Fibroblast of skin of left biceps (primary cell): ENCODE measurements around the gene DDN.

Experiments
- DNase-seq, 2 experiments: peaks; one replicate each; pipeline ENCODE4 v3.0.0-alpha.2; 2013; ENCODE audit warnings: low read depth in 2 of 2

DDN gene

DNA sequence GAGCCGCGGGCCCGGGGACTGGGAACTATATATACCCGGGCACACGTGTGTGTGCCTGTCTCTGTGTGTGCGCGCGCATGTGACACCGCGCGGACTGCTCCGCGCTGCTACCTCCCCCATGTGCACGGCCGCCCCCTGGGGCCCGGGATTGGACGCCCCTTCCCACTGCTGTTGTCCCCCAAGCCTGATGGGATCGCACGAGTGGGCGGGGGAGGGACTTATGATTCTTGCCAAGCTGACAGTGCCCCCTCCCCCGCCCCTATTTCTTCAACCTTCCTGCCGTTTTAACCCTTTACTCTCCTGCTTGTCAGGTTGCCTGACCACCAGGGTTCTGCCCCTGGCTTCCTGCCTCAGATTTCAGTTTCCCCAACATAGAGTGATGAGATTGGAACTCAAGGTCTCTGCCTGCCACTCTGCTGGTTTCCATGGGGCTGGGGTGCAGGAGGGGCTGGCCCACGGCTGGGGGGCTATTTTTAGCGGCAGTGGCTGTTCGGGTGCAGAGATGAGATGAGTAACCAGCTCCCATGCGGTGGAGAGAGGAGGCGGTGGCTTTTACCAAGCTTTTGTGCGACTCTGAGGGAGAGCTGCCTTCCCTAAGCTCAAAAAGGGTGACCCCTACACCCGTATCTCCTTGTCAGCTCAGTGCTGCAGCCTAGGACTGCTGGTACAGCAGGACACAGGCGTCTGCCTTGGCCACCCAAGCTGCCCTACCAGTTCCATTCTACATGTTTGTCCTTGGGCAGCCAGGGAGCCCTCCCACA lies at the start of gene DDN:
TSS of gene DDN (minus strand) at position 5 of the 761 bp plus-strand sequence. CDS start 88 bp downstream, outside the sequence.
- DNase-seq, result no peak

DNA sequence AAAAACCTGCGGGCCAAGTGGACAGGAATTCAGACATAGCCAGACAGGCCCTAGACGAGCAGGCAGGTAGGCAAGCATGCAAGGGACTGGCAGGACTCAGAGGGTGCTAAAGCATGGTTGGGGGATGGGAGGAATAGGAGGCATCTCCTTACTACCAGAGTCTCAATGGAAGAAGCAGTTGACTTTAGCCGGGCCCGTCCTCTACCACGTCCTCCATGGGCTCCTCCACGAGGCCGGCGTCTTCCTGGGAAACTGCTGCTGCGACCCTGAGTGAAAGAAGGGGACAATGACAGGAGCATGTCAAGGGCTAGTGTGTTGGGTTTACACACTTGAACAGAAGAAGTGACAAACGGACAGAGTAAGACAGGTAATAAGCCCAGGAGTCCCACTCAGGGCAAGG lies 49.8 kb upstream of the DDN start:
- no peak for DNase-seq

DNA sequence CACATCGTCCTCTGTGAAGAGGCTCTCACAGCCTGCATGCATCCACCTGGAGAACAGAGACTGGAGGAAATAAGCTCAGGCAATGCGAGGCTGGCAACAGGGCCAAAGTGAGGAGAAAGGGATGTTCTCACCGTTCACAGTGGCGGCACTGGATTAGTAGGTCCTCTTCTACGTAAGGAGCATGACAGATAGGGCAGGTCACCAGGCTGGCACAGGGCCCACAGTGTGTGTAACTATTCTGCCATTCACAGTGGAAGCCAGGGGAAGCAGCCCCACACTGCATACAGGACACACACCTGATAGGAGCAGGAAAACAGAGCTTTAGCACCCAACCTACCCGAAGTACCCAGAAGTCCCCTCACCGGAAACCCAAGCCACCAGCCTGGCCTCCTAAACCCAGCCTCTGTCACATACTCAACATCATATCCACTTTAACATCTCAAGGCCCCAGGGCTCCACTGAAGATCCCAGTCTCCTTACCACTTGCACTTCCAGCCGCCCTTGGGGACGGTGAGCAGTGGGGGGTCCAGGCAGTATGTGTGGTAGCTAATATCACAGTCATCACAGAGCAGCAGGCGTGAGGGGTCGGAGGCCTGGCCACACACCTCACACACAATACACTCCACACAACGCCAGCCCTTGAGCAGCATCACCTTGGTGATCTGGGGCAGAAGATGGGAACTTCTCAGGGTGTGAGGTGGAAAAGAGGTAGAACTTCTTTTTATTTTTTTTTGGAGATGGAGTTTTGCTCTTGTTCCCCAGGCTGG lies 47.1 kb upstream of the DDN start:
- DNase-seq, result no peak

DNA sequence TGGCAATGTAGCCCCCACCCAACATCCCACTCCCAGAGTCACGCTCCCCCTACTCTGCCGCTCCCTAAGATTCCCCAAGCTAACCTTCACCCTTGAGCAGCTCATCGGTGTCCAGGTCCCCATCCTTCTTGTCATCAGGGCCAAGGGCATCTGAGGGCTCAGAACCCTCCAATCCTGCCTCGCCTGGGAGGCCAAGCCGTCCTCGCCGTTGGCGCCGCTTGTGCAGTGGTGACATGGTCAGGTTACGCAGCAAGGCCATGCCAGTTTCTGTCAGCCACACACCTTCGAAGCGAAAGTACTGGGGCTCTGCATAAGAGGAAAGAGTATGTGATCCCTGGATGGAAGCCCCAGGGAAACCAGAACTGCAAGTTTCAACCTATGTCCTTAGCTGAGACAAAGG lies 45.5 kb upstream of the DDN start:
- no peak for DNase-seq

DNA sequence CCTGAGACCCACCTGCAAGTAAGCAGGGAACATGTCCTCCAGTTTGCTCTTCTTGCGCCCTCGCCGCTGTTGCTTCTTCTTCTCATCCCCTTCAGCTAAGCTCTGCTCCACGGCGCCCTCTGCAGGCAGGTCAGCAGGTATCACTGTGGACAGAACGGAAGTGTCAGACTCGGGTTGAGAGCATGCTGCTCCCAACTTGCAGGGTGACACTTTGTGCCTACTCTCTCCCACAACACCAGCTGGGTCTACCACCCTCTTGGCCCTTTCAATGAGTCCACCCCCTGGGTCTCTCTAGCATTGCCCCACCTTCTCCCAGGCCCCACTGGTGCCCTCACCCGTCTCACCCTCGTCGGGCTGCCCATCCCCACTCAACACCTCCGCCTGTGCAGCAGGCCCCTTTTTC lies 44.7 kb upstream of the DDN start:
- DNase-seq, result no peak

DNA sequence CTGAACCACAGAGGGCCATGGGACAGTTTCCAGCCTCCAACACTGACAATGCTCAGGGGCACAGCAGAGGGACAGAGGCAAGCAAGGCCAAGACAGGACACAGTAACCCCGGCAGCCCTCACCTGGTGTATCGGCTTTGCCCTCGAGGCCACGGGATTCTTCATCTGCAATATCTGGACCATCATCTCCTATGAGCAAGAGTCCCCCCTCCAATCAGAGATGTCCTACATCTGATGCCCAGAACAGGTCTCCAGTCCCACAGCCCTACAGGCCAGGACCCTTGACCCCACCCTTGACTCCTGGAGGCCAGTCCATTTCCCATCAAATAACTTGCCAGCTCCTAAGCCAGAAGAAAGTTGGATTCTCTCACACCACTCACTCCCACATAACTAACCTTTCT lies 44.1 kb upstream of the DDN start:
- DNase-seq, result no peak

DNA sequence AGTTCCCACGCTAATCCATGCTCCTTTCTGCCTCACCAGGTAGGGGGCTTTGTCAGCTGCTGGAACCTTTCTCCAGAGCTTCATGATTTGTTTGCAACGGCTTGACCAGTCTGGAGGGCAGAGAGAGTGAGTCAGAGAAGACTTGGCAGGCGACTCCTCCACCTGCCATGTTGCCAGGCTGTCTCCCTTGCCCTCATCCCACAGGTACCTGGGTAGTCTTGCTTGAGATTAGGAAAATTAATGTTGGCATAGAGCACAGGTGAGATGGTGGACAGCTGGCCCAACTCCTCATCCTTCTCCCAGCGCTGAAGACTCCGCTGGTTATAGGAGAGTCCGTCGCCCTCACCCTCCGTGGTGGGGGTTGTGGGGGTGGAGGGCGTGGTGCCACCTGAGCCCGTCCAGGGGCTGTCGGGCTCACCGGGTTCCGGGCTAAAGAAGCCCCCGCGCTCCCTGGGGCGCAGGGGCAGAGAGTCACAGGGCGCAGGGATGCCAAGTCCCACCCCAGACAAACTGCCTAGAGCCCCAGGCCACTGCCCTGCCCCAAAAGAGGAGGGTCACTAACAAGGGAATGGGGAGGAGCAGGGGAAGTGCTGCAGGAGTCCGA lies 42.8 kb upstream of the DDN start:
- DNase-seq, result no peak

DNA sequence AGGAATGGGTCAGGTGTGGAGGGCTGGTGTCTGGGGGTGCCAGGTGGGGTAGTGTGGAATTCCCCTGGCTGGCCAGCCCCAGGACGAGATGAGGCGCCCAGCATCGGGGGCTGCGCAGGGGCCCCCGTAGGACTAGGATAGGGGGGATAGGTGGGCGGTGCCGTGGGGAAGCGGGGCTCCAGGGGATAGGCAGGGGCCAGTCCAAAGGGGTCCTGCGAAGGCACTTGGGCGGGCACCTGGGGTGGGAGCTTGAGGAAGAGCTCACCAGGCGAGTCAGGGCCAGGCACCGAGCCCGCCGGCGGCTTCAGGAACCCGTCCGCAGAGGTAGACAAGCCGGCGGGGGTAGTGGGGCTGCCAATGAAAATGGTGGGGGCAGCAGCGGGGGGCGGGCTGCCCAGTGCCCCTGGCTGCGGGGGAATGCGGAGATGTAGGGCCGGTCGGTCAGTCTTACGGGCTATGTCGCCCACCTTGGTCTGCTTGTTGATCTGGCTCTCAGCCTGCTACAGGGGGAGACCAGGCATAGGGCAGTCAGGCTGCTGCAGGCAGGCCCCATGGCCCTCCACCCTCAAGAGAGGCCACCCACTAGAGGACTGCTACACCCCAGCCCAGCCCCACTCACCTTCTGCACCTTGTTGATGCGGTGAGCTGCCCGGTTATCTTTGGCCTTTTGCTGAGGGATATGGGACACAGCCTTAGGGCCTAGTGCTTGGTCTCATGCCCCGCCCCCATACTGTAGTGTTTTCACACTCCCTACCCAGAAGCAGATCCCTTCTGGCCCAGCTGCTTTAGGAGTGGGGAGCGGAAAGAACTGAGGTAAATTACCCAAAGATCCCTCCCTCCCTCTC lies 42.1 kb upstream of the DDN start:
- DNase-seq, result no peak

DNA sequence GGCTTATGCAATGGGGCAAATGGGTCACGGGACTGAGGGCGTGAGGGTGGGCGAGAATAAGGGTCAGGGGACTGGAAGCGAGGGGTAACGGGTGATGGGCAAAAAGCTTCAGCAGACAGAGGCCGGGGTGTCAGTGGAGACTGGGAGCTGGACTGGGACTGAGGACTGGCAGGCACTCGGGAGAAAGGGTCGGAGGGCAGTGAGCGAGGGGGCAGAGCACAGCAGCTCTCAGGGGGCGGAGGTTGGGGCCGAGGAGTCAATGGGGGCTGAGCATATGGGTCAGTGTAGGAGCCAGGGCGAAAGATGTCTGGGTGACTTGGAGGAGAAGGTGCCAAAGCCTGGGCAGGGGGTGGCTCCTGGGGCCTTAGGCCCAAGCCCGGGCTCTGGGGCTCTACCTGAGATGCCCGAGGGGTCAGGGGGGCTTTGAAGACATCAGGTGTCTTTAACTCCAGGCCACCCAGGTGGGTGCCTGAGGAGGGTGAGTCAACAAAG lies 41.2 kb upstream of the DDN start:
- DNase-seq, result no peak

DNA sequence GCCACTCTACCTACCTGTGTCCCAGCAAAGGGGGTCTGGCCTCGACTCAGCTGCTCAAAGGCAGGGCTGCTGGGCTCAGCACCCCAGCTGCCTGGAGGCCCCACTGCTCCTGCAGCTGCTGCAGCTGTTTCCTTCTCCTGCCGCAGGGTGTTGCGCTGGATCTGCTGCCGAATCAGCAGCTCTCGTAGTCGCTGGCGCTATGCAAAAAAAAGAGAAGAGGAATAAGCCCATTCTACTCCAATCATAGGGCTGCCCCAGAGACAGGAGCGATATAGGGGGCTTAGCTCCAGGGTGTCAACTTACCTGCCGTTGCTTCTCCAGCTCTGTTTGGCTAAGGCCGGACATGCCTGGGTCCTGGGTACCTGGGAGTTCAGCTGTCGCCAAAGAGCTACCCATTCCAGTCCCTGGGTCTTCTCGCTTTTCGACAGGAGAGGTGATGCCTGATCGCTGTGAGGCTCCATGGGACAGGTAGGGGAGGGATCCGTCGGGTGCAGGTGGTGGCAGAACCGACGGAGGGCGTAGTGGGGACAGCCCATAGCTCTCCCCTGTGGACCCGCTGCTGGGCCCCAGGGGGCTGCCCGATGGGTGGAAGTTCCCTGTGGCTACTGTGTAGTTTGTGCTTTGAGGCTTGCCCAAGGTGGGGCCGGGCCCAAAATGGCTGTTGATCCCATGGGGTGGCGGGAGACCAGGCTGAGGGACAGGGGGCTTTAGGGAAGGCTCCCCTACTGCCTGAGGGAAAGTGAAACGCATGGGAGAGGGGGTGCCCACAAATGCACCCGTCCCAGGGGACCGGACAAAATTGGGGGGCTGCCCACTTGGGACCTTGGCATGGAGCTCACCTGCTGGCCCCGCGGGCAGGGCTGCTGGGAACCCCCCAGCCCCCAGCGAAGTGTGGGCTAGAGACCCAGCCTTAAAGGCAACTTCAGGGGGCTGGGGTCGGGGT lies 40.5 kb upstream of the DDN start:
- DNase-seq, result no peak

DNA sequence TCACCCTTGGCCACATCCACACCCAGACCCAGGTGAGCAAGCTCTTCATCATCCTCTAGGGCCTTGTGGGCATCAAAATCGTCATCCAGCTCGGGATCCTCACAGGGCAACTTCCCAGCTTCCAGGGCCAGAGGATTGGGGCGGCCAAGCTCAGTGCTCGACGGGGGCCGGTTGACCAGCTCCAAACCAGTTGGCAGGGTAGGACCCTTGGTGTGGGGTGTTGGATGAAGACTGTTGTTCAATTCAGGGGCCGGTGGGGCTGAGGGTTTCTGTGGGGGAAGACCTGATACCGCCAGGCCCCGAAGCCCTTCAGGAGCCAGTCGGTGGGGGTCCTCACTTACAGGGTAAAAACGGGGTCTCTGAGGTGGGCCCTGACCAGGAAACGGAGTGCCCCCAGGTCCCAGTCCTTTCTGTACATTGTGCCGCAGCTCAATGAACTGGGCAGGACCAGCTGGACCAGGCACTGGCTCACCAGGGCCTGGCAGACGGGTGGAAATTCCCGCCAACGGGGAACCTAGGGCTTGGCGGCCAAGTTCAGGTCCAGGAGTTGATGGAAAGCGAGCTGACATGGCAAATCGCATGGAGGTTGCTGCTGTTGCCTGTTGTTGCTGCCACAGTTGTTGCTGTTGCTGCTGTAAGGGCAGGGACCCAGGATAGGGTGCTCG lies 39.2 kb upstream of the DDN start:
- no peak for DNase-seq

DNA sequence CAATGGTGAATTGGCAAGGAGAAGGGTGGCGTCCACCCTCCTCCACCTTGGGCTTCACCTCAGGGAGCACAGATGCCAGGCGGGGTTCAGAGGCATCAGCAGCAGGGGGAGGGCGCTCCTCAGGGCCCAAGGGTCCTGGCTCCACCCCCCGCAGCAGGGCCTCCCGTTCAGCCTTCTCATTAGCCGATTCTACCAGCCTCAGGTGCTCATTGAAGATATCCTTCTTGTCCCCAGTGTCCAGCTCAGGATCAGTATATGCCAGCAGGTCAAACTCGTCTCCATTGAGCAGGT lies 38.7 kb upstream of the DDN start:
- DNase-seq, result no peak

DNA sequence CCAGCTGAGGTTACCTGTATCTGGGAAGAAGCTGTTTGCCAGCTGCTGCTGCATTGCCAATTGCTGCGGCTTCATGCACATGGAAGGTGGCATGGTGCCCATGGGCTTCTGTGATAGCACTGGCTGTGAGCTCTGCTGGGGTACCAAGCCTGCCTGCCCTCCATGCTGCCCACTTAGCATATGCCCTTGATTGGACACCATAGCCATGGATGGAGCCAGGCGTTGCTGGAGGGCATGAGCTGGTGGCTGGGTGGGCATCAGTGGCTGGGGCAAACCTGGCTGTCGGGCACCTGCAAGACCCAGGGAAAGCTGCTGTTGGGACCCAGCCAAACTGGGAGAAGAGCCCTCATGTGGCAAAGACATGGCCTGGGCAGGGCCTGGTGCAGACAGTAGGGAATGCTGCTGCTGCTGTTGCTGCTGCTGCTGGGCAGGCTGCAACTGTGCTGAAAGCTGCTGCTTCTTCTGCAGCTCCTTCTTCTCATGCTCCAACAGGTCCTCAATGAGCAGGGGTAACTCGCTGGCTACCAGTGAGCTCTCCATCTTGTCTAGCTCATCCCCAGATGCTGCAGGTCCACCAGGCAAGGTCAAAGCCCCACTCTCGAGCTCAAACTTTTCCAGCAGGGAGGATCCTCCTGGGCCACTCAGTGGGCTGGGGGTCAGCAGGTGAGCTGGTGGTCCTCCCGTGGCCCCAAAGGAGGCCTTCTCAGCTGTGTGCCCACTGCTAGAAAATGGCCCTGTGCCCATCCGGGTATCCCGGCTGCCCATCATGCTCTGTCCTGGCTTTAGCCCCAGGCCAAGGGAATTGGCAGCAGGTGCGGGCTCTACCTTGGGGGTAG lies 38.2 kb upstream of the DDN start:
- DNase-seq, result no peak

DNA sequence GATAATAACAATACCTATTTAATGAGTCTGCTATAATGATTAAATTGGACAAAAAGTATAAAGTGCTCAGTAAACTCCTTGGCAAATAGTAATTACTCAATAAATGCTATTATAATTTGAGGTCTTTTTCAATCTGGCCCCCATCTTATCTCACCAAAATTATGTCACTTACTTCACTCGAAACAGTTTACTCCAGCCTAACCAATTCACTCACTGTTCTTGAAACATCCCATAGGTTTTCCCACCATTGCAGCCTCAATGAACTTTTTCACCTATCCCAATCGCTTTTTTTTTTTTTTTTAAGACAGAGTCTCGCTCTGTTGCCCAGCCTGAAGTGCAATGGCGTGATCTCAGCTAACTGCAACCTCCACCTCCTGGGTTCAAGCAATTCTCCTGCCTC lies 36.9 kb upstream of the DDN start:
- DNase-seq, result no peak

DNA sequence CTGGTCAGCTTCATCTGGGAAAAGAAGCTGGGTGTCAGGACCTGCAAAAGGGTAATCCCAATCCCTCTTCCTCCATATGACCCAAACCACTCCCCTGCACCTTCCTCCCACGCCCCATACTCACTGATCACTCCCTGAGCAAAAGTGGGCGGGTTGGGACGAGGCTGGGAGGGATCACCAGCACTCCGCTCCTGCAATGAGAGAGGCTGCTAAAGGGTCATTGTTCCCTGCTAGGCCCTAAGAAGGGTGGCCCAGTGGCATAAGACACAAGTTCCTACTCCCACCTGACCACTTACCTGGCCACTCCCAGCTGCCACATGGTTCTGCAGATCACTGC lies 35.1 kb upstream of the DDN start:
- DNase-seq, result no peak

DNA sequence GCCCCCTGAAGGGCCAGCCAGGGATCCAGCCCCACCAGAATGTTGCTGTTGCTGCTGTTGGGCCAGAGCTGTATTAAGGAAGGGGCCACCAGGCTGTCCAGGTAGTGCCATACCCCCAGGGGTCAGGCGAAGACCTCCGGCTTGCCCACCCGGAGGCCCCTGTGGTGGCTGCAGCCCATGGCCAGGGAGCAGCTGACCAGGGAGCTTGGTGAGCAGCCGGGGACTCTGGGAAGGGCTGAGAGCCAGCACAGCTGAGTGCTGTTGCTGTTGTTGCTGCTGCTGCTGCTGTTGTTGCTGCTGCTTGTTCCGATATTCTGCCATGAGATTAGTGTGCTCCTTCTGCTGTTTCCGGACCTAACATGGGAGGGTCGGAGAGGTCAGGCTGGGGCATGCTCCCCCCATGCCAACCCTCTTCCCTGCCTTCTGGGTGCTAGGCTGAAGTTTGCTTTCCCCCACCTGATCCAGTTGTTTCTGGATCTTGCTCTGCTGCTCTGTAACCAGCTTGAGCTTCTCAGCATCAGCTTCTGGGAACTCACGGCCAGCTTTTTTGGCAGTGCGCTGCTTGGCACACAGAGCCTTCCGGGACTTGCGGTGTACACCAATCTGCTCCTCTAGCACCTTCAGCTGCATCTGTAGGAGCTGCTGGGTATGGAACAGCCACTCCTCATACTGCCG lies 34.6 kb upstream of the DDN start:
- no peak for DNase-seq

DNA sequence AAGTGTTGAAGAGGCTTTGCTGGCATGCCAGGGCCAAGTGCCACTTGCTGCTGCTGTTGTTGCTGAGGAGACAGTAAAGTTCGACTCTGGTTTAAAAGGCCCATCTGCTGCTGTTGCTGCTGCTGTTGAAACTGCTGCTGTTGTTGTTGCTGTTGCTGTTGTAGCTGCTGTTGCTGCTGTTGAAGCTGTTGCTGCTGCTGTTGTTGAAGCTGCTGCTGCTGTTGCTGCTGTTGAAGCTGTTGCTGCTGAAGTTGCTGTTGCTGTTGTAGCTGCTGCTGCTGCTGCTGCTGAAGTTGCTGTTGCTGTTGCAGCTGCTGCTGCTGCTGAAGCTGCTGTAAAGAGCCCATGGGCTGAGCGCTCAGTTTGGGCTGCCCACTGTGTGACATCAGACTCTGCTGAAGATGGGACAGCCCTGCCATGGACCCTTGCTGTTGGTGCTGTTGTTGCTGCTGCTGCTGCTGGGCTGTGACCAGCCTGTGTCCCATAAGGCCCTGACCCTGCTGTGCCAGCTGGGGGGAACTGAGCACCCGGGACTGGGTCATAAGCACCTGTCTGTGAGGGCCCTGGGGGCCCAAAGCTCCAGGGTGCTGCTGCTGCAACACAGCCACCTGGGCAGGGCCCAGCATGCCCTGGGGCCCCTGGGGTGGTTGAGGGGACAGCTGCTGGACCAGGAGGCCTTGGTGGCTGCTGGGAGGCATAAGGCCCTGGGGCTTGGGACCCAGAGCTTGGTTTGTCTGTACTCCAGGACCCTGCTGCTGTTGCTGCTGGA lies 33.7 kb upstream of the DDN start:
- DNase-seq, result no peak

DNA sequence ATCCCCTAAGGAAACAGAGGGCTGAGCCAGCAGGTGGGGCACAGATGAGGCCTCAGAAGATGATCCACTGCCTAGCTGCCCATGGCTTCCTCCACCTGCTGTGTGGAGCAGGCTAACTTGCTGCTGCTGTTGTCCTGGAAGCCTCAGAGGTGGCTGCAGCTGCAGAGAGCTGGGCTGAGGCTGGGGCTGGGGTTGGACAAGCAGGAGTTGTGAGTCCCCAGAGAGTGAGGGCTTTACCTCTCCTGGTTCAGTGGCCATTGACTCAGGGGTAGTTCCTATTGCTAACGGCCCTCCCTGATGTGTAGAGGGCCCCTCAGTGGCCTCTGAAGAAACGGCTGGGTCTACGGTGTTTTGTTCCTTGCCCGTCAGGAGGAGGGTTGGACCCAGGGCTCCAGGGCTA lies 33.1 kb upstream of the DDN start:
- DNase-seq, result no peak
